ENCODE results near the gene B4GALT4.
"Not testable (repeated sequence)": the region's sequence is repeated elsewhere in the genome, so short reads cannot be mapped to it uniquely, and the experiment has no call there.

B4GALT4 gene

GRCh38 chr3:119187266-119187665 lies 53.4 kb downstream of the B4GALT4 start:
- Histone ChIP-seq H3K4me3 (ENCODE audit: low read length) (no peak overlapping the region), H3K27ac (ENCODE audit: low read length) (no peak overlapping the region), H3K9ac (ENCODE audit: low read depth, low read length) (no peak overlapping the region), H3K27me3 (ENCODE audit: insufficient read depth, low read length) (no peaks in the 10 kb centered on the region), H3K4me1 (ENCODE audit: insufficient read depth, low read length) (no peaks in the 10 kb centered on the region), H3K9me3 (ENCODE audit: insufficient read depth, low read depth, low read length) (no peaks in the 10 kb centered on the region), H3K36me3 (ENCODE audit: insufficient read depth, low read depth, low read length) (no peaks in the 10 kb centered on the region)

- H3K9me3 ChIP-seq (ENCODE audit: insufficient read depth, low read depth, low read length), result no peaks in the 10 kb centered on the region
- no peaks in the 10 kb centered on the region for H3K36me3 ChIP-seq (ENCODE audit: insufficient read depth, low read depth, low read length)
- H3K27ac ChIP-seq (ENCODE audit: low read length), result no peak overlapping the region
- H3K4me3 ChIP-seq (ENCODE audit: low read length), result no peak overlapping the region
- H3K27me3 ChIP-seq (ENCODE audit: insufficient read depth, low read length), result no peaks in the 10 kb centered on the region
- no peak overlapping the region for H3K9ac ChIP-seq (ENCODE audit: low read depth, low read length)
- H3K4me1 ChIP-seq (ENCODE audit: insufficient read depth, low read length), result no peaks in the 10 kb centered on the region
These were observed 55.7 kb downstream of the B4GALT4 start for GRCh38 chr3:119184796-119185570.

- no peak overlapping the region for H3K9ac ChIP-seq (ENCODE audit: low read depth, low read length)
- H3K4me3 ChIP-seq (ENCODE audit: low read length), result no peak overlapping the region
- no peaks in the 10 kb centered on the region for H3K9me3 ChIP-seq (ENCODE audit: insufficient read depth, low read depth, low read length)
- no peaks in the 10 kb centered on the region for H3K27me3 ChIP-seq (ENCODE audit: insufficient read depth, low read length)
- no peak overlapping the region for H3K27ac ChIP-seq (ENCODE audit: low read length)
- H3K36me3 ChIP-seq (ENCODE audit: insufficient read depth, low read depth, low read length), result no peaks in the 10 kb centered on the region
- H3K4me1 ChIP-seq (ENCODE audit: insufficient read depth, low read length), result no peaks in the 10 kb centered on the region
These were observed 56.6 kb downstream of the B4GALT4 start for GRCh38 chr3:119184111-119184510.

- no peak overlapping the region for H3K4me3 ChIP-seq (ENCODE audit: low read length)
- H3K9ac ChIP-seq (ENCODE audit: low read depth, low read length), result no peak overlapping the region
- no peaks in the 10 kb centered on the region for H3K36me3 ChIP-seq (ENCODE audit: insufficient read depth, low read depth, low read length)
- no peak overlapping the region for H3K27ac ChIP-seq (ENCODE audit: low read length)
- no peaks in the 10 kb centered on the region for H3K4me1 ChIP-seq (ENCODE audit: insufficient read depth, low read length)
- H3K27me3 ChIP-seq (ENCODE audit: insufficient read depth, low read length), result no peaks in the 10 kb centered on the region
- no peaks in the 10 kb centered on the region for H3K9me3 ChIP-seq (ENCODE audit: insufficient read depth, low read depth, low read length)
These were observed 58.9 kb downstream of the B4GALT4 start for GRCh38 chr3:119181765-119182164.

GRCh38 chr3:119177321-119177720 lies 63.4 kb downstream of the B4GALT4 start:
- no peak overlapping the region for H3K4me3 ChIP-seq (ENCODE audit: low read length)
- H3K27me3 ChIP-seq (ENCODE audit: insufficient read depth, low read length), result 0 out of 2 replicates have a peak, but pooled peaks cover 4% of the 10 kb centered on the region

GRCh38 chr3:119176778-119177177 lies 63.9 kb downstream of the B4GALT4 start:
- H3K4me3 ChIP-seq (ENCODE audit: low read length), result no peak overlapping the region
- H3K4me1 ChIP-seq (ENCODE audit: insufficient read depth, low read length), result no peaks in the 10 kb centered on the region
- no peaks in the 10 kb centered on the region for H3K9me3 ChIP-seq (ENCODE audit: insufficient read depth, low read depth, low read length)
- 0 out of 2 replicates have a peak, but pooled peaks cover 4% of the 10 kb centered on the region for H3K27me3 ChIP-seq (ENCODE audit: insufficient read depth, low read length)
- no peaks in the 10 kb centered on the region for H3K36me3 ChIP-seq (ENCODE audit: insufficient read depth, low read depth, low read length)
- no peak overlapping the region for H3K27ac ChIP-seq (ENCODE audit: low read length)
- H3K9ac ChIP-seq (ENCODE audit: low read depth, low read length), result no peak overlapping the region

More at GRCh38 chr3:119177321-119177720, 63.4 kb downstream of the B4GALT4 start:
- no peaks in the 10 kb centered on the region for H3K9me3 ChIP-seq (ENCODE audit: insufficient read depth, low read depth, low read length)
- H3K9ac ChIP-seq (ENCODE audit: low read depth, low read length), result no peak overlapping the region
- no peaks in the 10 kb centered on the region for H3K36me3 ChIP-seq (ENCODE audit: insufficient read depth, low read depth, low read length)
- no peak overlapping the region for H3K27ac ChIP-seq (ENCODE audit: low read length)
- H3K4me1 ChIP-seq (ENCODE audit: insufficient read depth, low read length), result no peaks in the 10 kb centered on the region

GRCh38 chr3:119175872-119176756 lies 64.6 kb downstream of the B4GALT4 start:
- no peaks in the 10 kb centered on the region for H3K4me1 ChIP-seq (ENCODE audit: insufficient read depth, low read length)
- no peaks in the 10 kb centered on the region for H3K9me3 ChIP-seq (ENCODE audit: insufficient read depth, low read depth, low read length)
- 0 out of 2 replicates have a peak, but pooled peaks cover 4% of the 10 kb centered on the region for H3K27me3 ChIP-seq (ENCODE audit: insufficient read depth, low read length)
- no peaks in the 10 kb centered on the region for H3K36me3 ChIP-seq (ENCODE audit: insufficient read depth, low read depth, low read length)
- no peak overlapping the region for H3K9ac ChIP-seq (ENCODE audit: low read depth, low read length)
- no peak overlapping the region for H3K4me3 ChIP-seq (ENCODE audit: low read length)
- H3K27ac ChIP-seq (ENCODE audit: low read length), result no peak overlapping the region

- Histone ChIP-seq H3K27ac (ENCODE audit: low read length) (no peak within 1 kb of the TSS), H3K27me3 (ENCODE audit: insufficient read depth, low read length) (0 out of 2 replicates have a peak, but pooled peaks cover 4% of the 10 kb centered on the region), H3K9me3 (ENCODE audit: insufficient read depth, low read depth, low read length) (no peaks in the 10 kb centered on the region), H3K4me1 (ENCODE audit: insufficient read depth, low read length) (no peaks in the 10 kb centered on the region), H3K4me3 (ENCODE audit: low read length) (no peak within 1 kb of the TSS), H3K36me3 (ENCODE audit: insufficient read depth, low read depth, low read length) (no peaks in the 10 kb centered on the region), H3K9ac (ENCODE audit: low read depth, low read length) (no peak within 1 kb of the TSS)
These were observed 67.4 kb downstream of the B4GALT4 start, which contains the start of gene UPK1B for GRCh38 chr3:119173325-119173724. Gene UPK1B (plus strand): TSS chr3:119173598. CDS start chr3:119186742, 13,144 bp downstream.

- H3K9ac ChIP-seq (ENCODE audit: low read depth, low read length), result no peak overlapping the region
These were observed 69.9 kb downstream of the B4GALT4 start for GRCh38 chr3:119170821-119171220.

GRCh38 chr3:119164745-119165144 lies 75.9 kb downstream of the B4GALT4 start:
- not testable (repeated sequence) for H3K4me3 ChIP-seq (ENCODE audit: low read length); H3K27me3 ChIP-seq (ENCODE audit: insufficient read depth, low read length); H3K4me1 ChIP-seq (ENCODE audit: insufficient read depth, low read length); H3K9ac ChIP-seq (ENCODE audit: low read depth, low read length); H3K27ac ChIP-seq (ENCODE audit: low read length); H3K36me3 ChIP-seq (ENCODE audit: insufficient read depth, low read depth, low read length)
- peaks cover 26% of the 10 kb centered on the region for H3K9me3 ChIP-seq (ENCODE audit: insufficient read depth, low read depth, low read length)

More at GRCh38 chr3:119170821-119171220, 69.9 kb downstream of the B4GALT4 start:
- no peaks in the 10 kb centered on the region for H3K4me1 ChIP-seq (ENCODE audit: insufficient read depth, low read length)
- H3K9me3 ChIP-seq (ENCODE audit: insufficient read depth, low read depth, low read length), result no peaks in the 10 kb centered on the region
- H3K36me3 ChIP-seq (ENCODE audit: insufficient read depth, low read depth, low read length), result no peaks in the 10 kb centered on the region
- H3K4me3 ChIP-seq (ENCODE audit: low read length), result no peak overlapping the region
- H3K27me3 ChIP-seq (ENCODE audit: insufficient read depth, low read length), result 0 out of 2 replicates have a peak, but pooled peaks cover 4% of the 10 kb centered on the region
- no peak overlapping the region for H3K27ac ChIP-seq (ENCODE audit: low read length)

All from iPS-20b (cell line).